ENCODE measurements around the gene CDR2.

The CDR2 gene

DNA sequence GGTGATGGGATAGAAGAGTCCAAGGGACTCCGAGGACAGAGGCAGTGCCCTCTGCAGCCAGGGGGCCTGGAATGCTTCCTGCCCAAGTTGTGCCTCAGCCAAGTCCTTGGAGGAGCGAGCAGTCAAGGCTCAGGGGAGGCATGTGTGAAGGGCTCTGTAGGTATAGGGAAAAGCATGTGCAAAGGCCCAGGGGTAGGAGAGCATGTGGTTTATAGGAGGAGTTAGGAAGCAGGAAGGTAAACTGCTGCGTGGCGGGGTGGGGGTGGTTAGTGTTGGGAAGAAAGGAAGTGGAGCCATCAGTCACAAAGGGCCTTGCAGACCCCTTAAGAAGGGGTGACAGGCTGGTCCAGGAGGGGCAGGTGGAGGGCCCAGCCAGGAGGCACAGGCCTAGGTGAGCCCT is 70.0 kb downstream of the CDR2 start:
- TF ChIP-seq, protein P1, sequence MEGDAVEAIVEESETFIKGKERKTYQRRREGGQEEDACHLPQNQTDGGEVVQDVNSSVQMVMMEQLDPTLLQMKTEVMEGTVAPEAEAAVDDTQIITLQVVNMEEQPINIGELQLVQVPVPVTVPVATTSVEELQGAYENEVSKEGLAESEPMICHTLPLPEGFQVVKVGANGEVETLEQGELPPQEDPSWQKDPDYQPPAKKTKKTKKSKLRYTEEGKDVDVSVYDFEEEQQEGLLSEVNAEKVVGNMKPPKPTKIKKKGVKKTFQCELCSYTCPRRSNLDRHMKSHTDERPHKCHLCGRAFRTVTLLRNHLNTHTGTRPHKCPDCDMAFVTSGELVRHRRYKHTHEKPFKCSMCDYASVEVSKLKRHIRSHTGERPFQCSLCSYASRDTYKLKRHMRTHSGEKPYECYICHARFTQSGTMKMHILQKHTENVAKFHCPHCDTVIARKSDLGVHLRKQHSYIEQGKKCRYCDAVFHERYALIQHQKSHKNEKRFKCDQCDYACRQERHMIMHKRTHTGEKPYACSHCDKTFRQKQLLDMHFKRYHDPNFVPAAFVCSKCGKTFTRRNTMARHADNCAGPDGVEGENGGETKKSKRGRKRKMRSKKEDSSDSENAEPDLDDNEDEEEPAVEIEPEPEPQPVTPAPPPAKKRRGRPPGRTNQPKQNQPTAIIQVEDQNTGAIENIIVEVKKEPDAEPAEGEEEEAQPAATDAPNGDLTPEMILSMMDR (IDR thresholded peaks at IDR 0.05): no peak

DNA sequence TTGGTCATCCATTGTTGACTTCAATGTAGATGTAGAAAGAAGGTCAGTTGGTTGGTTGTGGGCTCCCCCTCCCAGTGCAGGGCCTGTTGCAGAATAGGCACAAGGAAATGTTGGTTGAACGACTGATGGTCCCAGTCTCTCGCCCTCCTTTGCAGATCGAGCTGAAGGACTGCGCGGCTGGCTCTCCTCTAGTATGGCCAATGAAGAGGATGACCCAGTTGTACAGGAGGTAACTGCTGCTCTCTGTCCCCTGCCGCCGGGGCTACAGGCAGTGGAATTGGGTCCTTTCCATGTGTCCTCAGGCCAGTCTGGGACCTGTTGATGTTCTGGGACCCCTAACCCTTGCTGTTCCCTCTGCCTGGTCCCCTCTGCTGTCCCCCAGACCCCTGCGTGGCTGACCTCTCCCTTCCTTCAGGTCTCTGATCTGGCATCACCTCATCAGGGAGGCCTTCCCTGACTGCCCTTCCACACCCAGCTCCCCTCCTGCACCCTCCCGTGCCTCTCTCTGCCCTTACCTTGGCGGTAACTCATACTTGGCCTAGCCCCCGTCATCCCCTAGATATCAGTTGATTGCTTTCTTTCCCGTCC is 71.5 kb downstream of the CDR2 start:
- TF ChIP-seq, protein P1 (IDR thresholded peaks at IDR 0.05): no peak

DNA sequence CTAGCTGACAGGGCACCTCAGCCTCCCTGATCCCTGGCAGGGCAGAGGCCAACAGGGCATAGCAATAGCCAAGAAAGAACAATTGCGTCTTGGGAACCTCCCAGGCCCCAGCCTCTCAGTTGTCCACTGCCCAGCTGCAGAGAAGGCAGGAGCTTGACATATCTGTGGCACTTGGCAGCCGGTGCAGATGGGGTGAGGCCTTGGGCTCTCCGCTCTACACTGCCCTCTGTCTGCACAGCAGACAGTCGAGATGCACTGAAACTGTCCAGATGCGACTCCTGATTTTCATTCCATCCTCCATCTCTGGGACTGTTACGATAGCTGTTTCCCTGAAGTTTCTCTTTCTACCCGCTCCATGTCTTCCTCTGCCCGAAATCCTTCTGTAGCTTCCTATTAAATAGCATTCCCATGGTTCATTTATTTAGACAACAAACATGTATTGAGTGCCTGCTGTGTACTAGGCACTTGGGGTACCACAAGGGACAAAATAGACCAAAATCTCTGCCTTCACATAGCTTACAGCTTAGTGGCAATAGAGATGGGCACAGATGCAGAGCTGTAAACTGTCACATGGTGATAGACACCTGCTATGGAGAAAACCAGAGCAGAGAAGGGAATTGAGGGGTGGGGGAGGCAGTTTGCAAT is 73.9 kb downstream of the CDR2 start:
- TF ChIP-seq, protein P1 (IDR thresholded peaks at IDR 0.05): peak; percentile 84

DNA sequence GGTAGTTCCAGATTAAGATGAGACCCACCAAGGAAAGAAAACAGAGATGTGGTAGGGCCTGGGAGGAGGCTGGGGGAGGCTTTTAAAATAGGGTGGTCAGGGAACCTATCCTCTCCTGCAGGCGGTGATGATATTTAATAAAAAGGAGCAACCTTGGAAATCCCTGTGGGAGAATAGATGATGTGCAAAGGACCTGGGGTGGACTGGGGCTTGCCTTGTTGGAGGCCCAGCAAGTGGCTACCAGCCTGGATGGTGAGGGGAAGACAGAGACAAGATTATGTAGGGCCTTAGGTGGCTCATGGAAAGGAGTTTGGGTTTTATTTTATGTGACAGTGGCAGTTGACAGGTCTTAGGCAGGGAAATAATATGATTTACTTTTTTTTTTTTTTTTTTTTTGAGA is 75.4 kb downstream of the CDR2 start:
- TF ChIP-seq, protein P1 (IDR thresholded peaks at IDR 0.05): no peak

DNA sequence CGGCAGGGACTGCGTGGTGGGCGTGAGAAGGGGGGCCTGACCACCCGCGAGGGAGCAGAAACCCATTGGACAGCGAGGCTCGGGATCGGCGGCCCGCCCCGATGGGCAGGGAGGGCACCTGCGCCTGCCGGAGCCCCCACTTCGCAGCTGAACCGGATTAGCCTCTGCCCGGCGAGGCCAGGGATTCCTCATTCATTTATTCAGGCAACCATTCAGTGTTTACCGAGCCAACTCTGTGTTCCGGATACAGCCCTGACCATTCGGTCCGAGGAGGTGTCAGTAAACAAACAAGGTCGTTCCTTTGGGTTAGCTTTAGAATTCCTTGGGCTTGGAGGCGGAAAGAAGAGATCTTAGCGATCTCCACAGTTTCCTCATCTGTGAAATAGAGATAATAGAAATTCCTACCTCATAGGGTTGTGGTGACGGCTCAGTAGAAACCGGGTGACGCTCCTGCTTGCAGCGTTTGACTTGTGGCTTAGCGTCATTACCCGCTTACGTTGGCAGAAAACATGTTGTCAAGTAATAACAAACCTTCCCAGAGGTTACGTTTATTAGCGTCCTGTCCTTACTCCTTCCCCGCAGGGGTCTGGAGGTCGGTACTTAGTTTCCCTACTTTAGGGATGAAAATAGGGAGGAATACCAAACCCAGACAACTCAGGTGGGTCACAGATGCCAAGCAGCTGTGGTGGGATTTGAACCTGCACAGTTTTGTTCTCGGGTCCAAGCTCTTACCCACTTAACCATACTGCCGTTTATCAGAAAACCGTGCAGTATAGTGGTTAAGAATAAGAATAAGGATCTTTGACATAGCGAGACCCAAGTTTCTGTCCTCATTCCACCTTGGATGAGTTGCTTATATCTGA is 76.3 kb downstream of the CDR2 start:
- TF ChIP-seq, protein P1 (IDR thresholded peaks at IDR 0.05): no peak

DNA sequence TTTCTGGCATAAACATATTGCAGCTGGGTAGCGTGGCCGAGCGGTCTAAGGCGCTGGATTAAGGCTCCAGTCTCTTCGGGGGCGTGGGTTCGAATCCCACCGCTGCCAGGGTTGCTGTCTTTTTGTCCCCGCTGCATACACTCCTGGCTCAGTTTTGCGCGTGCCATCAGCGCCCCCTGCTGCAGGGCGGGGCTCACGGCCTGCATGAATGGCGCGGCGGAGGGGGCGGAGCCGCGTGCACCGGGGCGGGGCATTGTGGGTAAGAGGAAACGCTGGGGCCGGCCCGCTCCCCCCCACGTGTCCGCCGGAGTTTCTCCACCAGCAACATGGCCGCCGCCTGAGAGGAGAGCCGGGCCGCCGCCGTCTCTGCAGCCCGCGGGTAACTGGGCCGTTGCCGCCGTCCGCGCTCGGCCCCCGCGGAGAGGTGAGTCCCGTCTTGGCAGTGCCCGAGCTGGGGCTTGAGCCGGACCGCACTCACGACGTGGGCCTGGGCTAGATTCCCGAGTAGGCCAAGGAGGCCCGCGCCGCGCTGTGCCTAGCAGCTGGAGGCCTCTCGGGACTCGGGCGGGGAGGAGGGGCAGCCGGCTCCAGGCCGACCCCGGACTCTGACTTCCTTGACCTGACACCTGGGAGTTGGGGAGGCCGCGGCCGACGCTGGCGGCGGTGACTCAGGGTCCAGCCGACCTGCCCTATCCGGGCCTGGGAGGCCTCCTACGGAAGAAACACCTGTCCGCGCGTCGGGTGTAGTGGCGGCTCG is 77.1 kb downstream of the CDR2 start, which contains the start of gene POLR3E:
Gene POLR3E, plus strand, starts transcription at position 296 of the 757 bp plus-strand sequence. CDS start 5,560 bp downstream, outside the sequence.
- TF ChIP-seq, protein P1 (IDR thresholded peaks at IDR 0.05): peak; percentile 76
